ENCODE results near the gene KANSL1.

Gene KANSL1

GRCh38 chr17:45983614-45984310 lies 209.5 kb downstream of the KANSL1 start:
- H4K20me1 ChIP-seq: no peaks in the 10 kb centered on the region
- no peak overlapping the region for H3K4me2 ChIP-seq
- no peak overlapping the region for H3K27ac ChIP-seq
- peaks cover 7% of the 10 kb centered on the region for H3K4me1 ChIP-seq
- no peaks in the 10 kb centered on the region for H3K36me3 ChIP-seq
- no peak for TF ChIP-seq Cebpa-rat (IDR thresholded peaks at IDR 0.05)
- no peaks in the 10 kb centered on the region for H3K27me3 ChIP-seq
- H3K9me3 ChIP-seq: no peaks in the 10 kb centered on the region
- no peak overlapping the region for H3K4me3 ChIP-seq
- no peak overlapping the region for H3K9ac ChIP-seq

GRCh38 chr17:45982791-45983613 lies 210.2 kb downstream of the KANSL1 start:
- no peak for TF ChIP-seq Cebpa-rat (IDR thresholded peaks at IDR 0.05)
- no peak overlapping the region for H3K4me2 ChIP-seq
- no peaks in the 10 kb centered on the region for H3K36me3 ChIP-seq
- H3K4me3 ChIP-seq: no peak overlapping the region
- H3K27ac ChIP-seq: no peak overlapping the region
- peaks cover 9% of the 10 kb centered on the region for H3K4me1 ChIP-seq
- no peaks in the 10 kb centered on the region for H4K20me1 ChIP-seq
- H3K9ac ChIP-seq: no peak overlapping the region
- H3K9me3 ChIP-seq: no peaks in the 10 kb centered on the region
- H3K27me3 ChIP-seq: no peaks in the 10 kb centered on the region

DNA sequence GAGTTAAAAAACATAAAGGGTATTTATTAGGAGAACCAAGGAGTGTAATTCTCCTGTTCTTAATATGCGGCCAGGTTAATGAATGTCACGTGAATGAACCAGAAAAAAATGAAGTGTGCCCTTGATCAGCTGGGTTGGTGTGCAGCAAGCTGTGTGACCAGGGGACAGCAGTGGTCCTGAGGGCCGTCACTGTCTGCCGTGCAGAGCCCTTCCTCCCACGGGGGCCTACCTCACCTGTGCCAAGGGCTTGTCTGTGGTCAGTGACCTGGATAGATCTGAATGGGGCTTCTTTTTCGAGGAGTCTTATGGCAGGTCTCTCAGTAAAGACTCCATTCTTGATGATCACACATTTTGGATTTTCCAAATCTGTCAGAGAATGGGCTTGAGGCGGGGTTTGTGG lies 211.9 kb downstream of the KANSL1 start:
- Histone ChIP-seq H3K9ac (no peak overlapping the region), H3K4me2 (no peak overlapping the region), H3K9me3 (no peaks in the 10 kb centered on the region), H3K36me3 (no peaks in the 10 kb centered on the region), H3K4me1 (peaks cover 19% of the 10 kb centered on the region), H3K27me3 (no peaks in the 10 kb centered on the region), H3K4me3 (no peak overlapping the region), H3K27ac (no peak overlapping the region), H4K20me1 (no peaks in the 10 kb centered on the region)
- no peak for TF ChIP-seq Cebpa-rat (IDR thresholded peaks at IDR 0.05)

GRCh38 chr17:45980855-45981254 lies 212.4 kb downstream of the KANSL1 start:
- Histone ChIP-seq H3K4me1 (peaks cover 24% of the 10 kb centered on the region), H3K27me3 (no peaks in the 10 kb centered on the region), H3K9me3 (no peaks in the 10 kb centered on the region), H3K36me3 (no peaks in the 10 kb centered on the region), H3K9ac (no peak overlapping the region), H3K4me3 (no peak overlapping the region), H4K20me1 (no peaks in the 10 kb centered on the region), H3K4me2 (no peak overlapping the region), H3K27ac (no peak overlapping the region)
- no peak for TF ChIP-seq Cebpa-rat (IDR thresholded peaks at IDR 0.05)

Data from BLaER1 (cell line).